Muscle of back (tissue), 11 donors: ENCODE measurements around the gene SLC16A9. TPM values are rescaled to one million over a fixed set of nuclear protein-coding genes. Genes with fewer than 3 reads are reported as not detected.

Experiments
- DNase-seq, 3 donors: peaks; one replicate each; pipeline versions ENCODE4 v3.0.0 to v3.0.0-alpha.2; 2013
- polyA plus RNA-seq, 10 donors: library from polyadenylated mRNA; unstranded; fragments of 120-200 nt; gene quantifications; one replicate each; pipeline ENCODE4 v1.2.1, GENCODE V29; 2013; ENCODE audit not compliant: insufficient read length in 10 of 10

SLC16A9 gene
- polyA plus RNA-seq, 10 donors, result 2.3 to 6.5 (median 4.3) TPM

GRCh38 chr10:59720377-59720776, 10.7 kb upstream of the SLC16A9 start:
- DNase-seq, result no peak

GRCh38 chr10:59719374-59719773, 9.7 kb upstream of the SLC16A9 start:
- no peak for DNase-seq

- DNase-seq, result no peak
Observed at GRCh38 chr10:59718257-59718656, 8.6 kb upstream of the SLC16A9 start.

GRCh38 chr10:59713196-59713821, 3.7 kb upstream of the SLC16A9 start:
- DNase-seq, result no peak

- no peak for DNase-seq
Observed at GRCh38 chr10:59711871-59712494, 2.3 kb upstream of the SLC16A9 start.

- peak in 1 of 3 donors; percentile 42 for DNase-seq
Observed at GRCh38 chr10:59708816-59709394, 745 bp downstream of the SLC16A9 start.

- no peak for DNase-seq
Observed at GRCh38 chr10:59706851-59707797, 2.5 kb downstream of the SLC16A9 start.

GRCh38 chr10:59705931-59706330, 3.7 kb downstream of the SLC16A9 start:
- DNase-seq, result no peak

- DNase-seq, result no peak
Observed at GRCh38 chr10:59704630-59705029, 5.0 kb downstream of the SLC16A9 start.

- DNase-seq, result no peak
Observed at GRCh38 chr10:59702347-59702746, 7.3 kb downstream of the SLC16A9 start.

- no peak for DNase-seq
Observed at GRCh38 chr10:59700709-59701108, 8.9 kb downstream of the SLC16A9 start.

- no peak for DNase-seq
Observed at GRCh38 chr10:59698326-59698725, 11.3 kb downstream of the SLC16A9 start.

- DNase-seq, result no peak
Observed at GRCh38 chr10:59695637-59696036, 14.0 kb downstream of the SLC16A9 start.

GRCh38 chr10:59694936-59695335, 14.7 kb downstream of the SLC16A9 start:
- DNase-seq, result no peak

GRCh38 chr10:59692113-59692512, 17.5 kb downstream of the SLC16A9 start:
- no peak for DNase-seq

- no peak for DNase-seq
Observed at GRCh38 chr10:59688921-59689351, 20.7 kb downstream of the SLC16A9 start.

- DNase-seq, result no peak
Observed at GRCh38 chr10:59687657-59688056, 22.0 kb downstream of the SLC16A9 start.

GRCh38 chr10:59684006-59684405, 25.6 kb downstream of the SLC16A9 start:
- no peak for DNase-seq

- no peak for DNase-seq
Observed at GRCh38 chr10:59682986-59683937, 26.4 kb downstream of the SLC16A9 start.

- DNase-seq, result no peak
Observed at GRCh38 chr10:59680199-59680598, 29.5 kb downstream of the SLC16A9 start.

- no peak for DNase-seq
Observed at GRCh38 chr10:59678884-59679301, 30.8 kb downstream of the SLC16A9 start.
